WTC11 (cell line): ENCODE data around the gene ATP6V1F.

Source experiments
- ELF4 ChIP-seq: sonication (generic); formaldehyde crosslinking; IDR thresholded peaks from 2 replicates; pipeline ENCODE4 v1.8.1; 2022; ENCODE audit warnings: low read depth, mild to moderate bottlenecking, moderate library complexity, missing genetic modification reagents
- ESRRA ChIP-seq: sonication (generic); formaldehyde crosslinking; IDR thresholded peaks from 2 replicates; pipeline ENCODE4 v1.8.1; 2022; ENCODE audit warnings: mild to moderate bottlenecking, missing genetic modification reagents, borderline replicate concordance
- FOXJ3 ChIP-seq: sonication (generic); formaldehyde crosslinking; IDR thresholded peaks from 2 replicates; pipeline ENCODE4 v1.9.0; 2021; ENCODE audit warnings: missing genetic modification reagents, mild to moderate bottlenecking, borderline replicate concordance
- TF ChIP-seq, protein P1 (sequence below): sonication (generic); formaldehyde crosslinking; IDR thresholded peaks from 2 replicates; pipeline ENCODE4 v1.8.1; 2023; ENCODE audit warnings: mild to moderate bottlenecking, missing genetic modification reagents, moderate library complexity
- TF ChIP-seq, protein P2 (sequence below): fragments of 200-600 bp; IDR thresholded peaks from 2 replicates; pipeline ENCODE4 v1.8.0; 2022; ENCODE audit warnings: antibody characterized with exemption
- TF ChIP-seq, protein P3 (sequence below): sonication (generic); formaldehyde crosslinking; IDR thresholded peaks from 2 replicates; pipeline ENCODE4 v1.8.0; 2022; ENCODE audit warnings: mild to moderate bottlenecking, missing genetic modification reagents

DNA sequence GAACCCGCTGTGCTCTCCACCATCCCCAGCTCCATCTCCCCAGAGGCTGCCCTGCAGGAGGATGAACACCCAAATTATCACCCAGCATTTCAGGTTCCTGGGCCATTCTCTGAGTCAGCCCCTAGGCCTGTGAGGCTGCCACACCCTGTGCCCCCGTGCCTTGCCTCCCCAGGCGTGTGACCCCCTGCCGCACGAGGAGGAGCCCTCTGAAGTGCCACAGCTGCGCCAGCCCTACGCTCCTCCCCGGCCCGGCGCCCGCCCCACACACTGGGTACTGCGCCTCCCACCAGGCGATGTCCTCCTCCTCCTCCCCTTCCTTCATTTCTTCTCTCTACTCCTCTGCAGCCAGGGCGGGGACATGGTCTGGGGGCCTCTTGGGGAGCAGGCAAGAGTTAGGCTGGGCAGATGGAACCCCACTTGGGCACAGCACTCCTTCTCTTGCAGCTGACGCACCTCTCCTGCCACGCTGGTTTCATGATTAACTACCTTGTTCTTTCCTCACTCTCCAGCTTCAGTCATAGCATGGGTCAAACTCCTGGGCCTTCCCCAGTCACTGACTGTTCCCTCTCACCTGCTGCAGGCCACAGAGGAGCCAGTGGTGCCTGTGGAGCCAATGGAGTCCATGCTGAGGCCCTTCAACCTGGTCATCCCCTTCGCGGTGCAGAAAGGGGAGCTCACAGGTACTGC is 12.7 kb upstream of the ATP6V1F start:
- TF ChIP-seq, protein P1, sequence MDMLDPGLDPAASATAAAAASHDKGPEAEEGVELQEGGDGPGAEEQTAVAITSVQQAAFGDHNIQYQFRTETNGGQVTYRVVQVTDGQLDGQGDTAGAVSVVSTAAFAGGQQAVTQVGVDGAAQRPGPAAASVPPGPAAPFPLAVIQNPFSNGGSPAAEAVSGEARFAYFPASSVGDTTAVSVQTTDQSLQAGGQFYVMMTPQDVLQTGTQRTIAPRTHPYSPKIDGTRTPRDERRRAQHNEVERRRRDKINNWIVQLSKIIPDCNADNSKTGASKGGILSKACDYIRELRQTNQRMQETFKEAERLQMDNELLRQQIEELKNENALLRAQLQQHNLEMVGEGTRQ, result no peak
- TF ChIP-seq, protein P2, sequence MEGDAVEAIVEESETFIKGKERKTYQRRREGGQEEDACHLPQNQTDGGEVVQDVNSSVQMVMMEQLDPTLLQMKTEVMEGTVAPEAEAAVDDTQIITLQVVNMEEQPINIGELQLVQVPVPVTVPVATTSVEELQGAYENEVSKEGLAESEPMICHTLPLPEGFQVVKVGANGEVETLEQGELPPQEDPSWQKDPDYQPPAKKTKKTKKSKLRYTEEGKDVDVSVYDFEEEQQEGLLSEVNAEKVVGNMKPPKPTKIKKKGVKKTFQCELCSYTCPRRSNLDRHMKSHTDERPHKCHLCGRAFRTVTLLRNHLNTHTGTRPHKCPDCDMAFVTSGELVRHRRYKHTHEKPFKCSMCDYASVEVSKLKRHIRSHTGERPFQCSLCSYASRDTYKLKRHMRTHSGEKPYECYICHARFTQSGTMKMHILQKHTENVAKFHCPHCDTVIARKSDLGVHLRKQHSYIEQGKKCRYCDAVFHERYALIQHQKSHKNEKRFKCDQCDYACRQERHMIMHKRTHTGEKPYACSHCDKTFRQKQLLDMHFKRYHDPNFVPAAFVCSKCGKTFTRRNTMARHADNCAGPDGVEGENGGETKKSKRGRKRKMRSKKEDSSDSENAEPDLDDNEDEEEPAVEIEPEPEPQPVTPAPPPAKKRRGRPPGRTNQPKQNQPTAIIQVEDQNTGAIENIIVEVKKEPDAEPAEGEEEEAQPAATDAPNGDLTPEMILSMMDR, result no peak
- TF ChIP-seq ELF4 (CRISPR knock-in tag) (no peak), FOXJ3 (no peak), ESRRA (CRISPR knock-in tag) (no peak)
- TF ChIP-seq, protein P3, sequence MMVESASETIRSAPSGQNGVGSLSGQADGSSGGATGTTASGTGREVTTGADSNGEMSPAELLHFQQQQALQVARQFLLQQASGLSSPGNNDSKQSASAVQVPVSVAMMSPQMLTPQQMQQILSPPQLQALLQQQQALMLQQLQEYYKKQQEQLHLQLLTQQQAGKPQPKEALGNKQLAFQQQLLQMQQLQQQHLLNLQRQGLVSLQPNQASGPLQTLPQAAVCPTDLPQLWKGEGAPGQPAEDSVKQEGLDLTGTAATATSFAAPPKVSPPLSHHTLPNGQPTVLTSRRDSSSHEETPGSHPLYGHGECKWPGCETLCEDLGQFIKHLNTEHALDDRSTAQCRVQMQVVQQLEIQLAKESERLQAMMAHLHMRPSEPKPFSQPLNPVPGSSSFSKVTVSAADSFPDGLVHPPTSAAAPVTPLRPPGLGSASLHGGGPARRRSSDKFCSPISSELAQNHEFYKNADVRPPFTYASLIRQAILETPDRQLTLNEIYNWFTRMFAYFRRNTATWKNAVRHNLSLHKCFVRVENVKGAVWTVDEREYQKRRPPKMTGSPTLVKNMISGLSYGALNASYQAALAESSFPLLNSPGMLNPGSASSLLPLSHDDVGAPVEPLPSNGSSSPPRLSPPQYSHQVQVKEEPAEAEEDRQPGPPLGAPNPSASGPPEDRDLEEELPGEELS, result no peak
